Esophagus (tissue), 2 donors: ENCODE results near the gene RNF4. TPM values are rescaled to one million over a fixed set of nuclear protein-coding genes. Genes with fewer than 3 reads are reported as not detected.

Source experiments
- H3K27ac ChIP-seq, 2 donors: one replicate each; pipeline ENCODE4 v1.5.1; 2013; ENCODE audit warnings: low read depth in 2 of 2, mild to moderate bottlenecking in 2 of 2, inconsistent platforms in 1 of 2, low read length in 1 of 2, moderate library complexity in 1 of 2
- H3K27me3 ChIP-seq, 2 donors: one replicate each; pipeline ENCODE4 v1.6.1; 2013; ENCODE audit warnings: low read length in 2 of 2, control low read depth in 1 of 2, mild to moderate bottlenecking in 1 of 2; ENCODE audit not compliant: insufficient read depth in 2 of 2, control insufficient read depth in 1 of 2
- H3K36me3 ChIP-seq, 2 donors: one replicate each; pipeline ENCODE4 v1.6.1; 2013; ENCODE audit warnings: low read length in 1 of 2; ENCODE audit not compliant: control insufficient read depth in 2 of 2, insufficient read depth in 2 of 2
- H3K4me1 ChIP-seq, 2 donors: one replicate each; pipeline ENCODE4 v1.6.1; 2013; ENCODE audit warnings: low read length in 1 of 2; ENCODE audit not compliant: control insufficient read depth in 2 of 2, insufficient read depth in 2 of 2
- H3K4me3 ChIP-seq, 2 donors: one replicate each; pipeline ENCODE4 v1.5.1; 2013; ENCODE audit warnings: low read length in 2 of 2, mild to moderate bottlenecking in 2 of 2, low read depth in 1 of 2, moderate library complexity in 1 of 2
- H3K9me3 ChIP-seq, 2 donors: one replicate each; pipeline ENCODE4 v1.6.1; 2013; ENCODE audit warnings: mild to moderate bottlenecking in 2 of 2, low read depth in 1 of 2, low read length in 1 of 2, moderate library complexity in 1 of 2; ENCODE audit not compliant: control insufficient read depth in 2 of 2, insufficient read depth in 1 of 2
- WGBS, 2 donors: extraction: QIAGEN DNeasy Blood & Tissue Kit; methylation state at CpG; one replicate each; pipeline ENCODE4 v1.1.7; 2013; 5-methylcytosine and 5-hydroxymethylcytosine counted together
- polyA plus RNA-seq, 2 donors: library from polyadenylated mRNA; stranded (reverse); fragments of 200-250 nt; gene quantifications; one replicate each; pipeline ENCODE4 v1.2.3, GENCODE V29; 2013
- donor health status: healthy with polysubstance abuse.
- donor health status: Bipolar disorder and iron deficiency.

RNF4 gene
- polyA plus RNA-seq, 2 donors, result 14.3 to 18.3 TPM

GRCh38 chr4:2445571-2445970 lies 23.3 kb upstream of the RNF4 start:
- no peak overlapping the region for H3K27ac ChIP-seq
- no peak overlapping the region for H3K4me3 ChIP-seq
- H3K27me3 ChIP-seq, result no peaks in the 10 kb centered on the region
- WGBS, 2 donors, result 93 to 98% methylated on average over 6 of the region's 6 CpGs
- no peaks in the 10 kb centered on the region for H3K4me1 ChIP-seq
- no peaks in the 10 kb centered on the region for H3K36me3 ChIP-seq
- H3K9me3 ChIP-seq, result no peaks in the 10 kb centered on the region

- Histone ChIP-seq H3K4me3 (no peak overlapping the region), H3K27ac (no peak overlapping the region), H3K9me3 (no peaks in the 10 kb centered on the region), H3K36me3 (no peaks in the 10 kb centered on the region), H3K4me1 (no peaks in the 10 kb centered on the region), H3K27me3 (no peaks in the 10 kb centered on the region)
- 89 to 94% methylated on average over 3 of the region's 3 CpGs for WGBS, 2 donors
Measured at GRCh38 chr4:2446656-2447564, 22.0 kb upstream of the RNF4 start.

- Histone ChIP-seq H3K27ac (no peak overlapping the region), H3K4me3 (no peak overlapping the region), H3K36me3 (no peaks in the 10 kb centered on the region), H3K9me3 (no peaks in the 10 kb centered on the region), H3K27me3 (no peaks in the 10 kb centered on the region), H3K4me1 (no peaks in the 10 kb centered on the region)
- WGBS, 2 donors, result 87 to 90% methylated on average over 7 of the region's 7 CpGs
Measured at GRCh38 chr4:2448589-2448988, 20.3 kb upstream of the RNF4 start.

- 86 to 94% methylated on average over 11 of the region's 11 CpGs for WGBS, 2 donors
Measured at GRCh38 chr4:2449051-2449450, 19.9 kb upstream of the RNF4 start.

GRCh38 chr4:2449511-2450392 lies 19.2 kb upstream of the RNF4 start:
- H3K27me3 ChIP-seq, result no peaks in the 10 kb centered on the region
- H3K27ac ChIP-seq, result no peak overlapping the region
- H3K9me3 ChIP-seq, result no peaks in the 10 kb centered on the region
- H3K4me1 ChIP-seq, result no peaks in the 10 kb centered on the region
- H3K36me3 ChIP-seq, result no peaks in the 10 kb centered on the region
- WGBS, 2 donors, result 86% methylated on average over 27 of the region's 27 CpGs
- H3K4me3 ChIP-seq, result no peak overlapping the region

More at GRCh38 chr4:2449051-2449450, 19.9 kb upstream of the RNF4 start:
- no peaks in the 10 kb centered on the region for H3K4me1 ChIP-seq
- no peak overlapping the region for H3K4me3 ChIP-seq
- no peaks in the 10 kb centered on the region for H3K27me3 ChIP-seq
- H3K36me3 ChIP-seq, result no peaks in the 10 kb centered on the region
- no peaks in the 10 kb centered on the region for H3K9me3 ChIP-seq
- H3K27ac ChIP-seq, result no peak overlapping the region

GRCh38 chr4:2450394-2451035 lies 18.4 kb upstream of the RNF4 start:
- H3K4me3 ChIP-seq, result no peak overlapping the region
- no peaks in the 10 kb centered on the region for H3K4me1 ChIP-seq
- 79 to 85% methylated on average over 16 of the region's 16 CpGs for whole genome bisulfite sequencing, 2 donors
- H3K27ac ChIP-seq, result no peak overlapping the region
- H3K36me3 ChIP-seq, result no peaks in the 10 kb centered on the region
- no peaks in the 10 kb centered on the region for H3K27me3 ChIP-seq
- H3K9me3 ChIP-seq, result no peaks in the 10 kb centered on the region

- no peaks in the 10 kb centered on the region for H3K36me3 ChIP-seq
- H3K27ac ChIP-seq, result no peak overlapping the region
- H3K27me3 ChIP-seq, result no peaks in the 10 kb centered on the region
- H3K4me3 ChIP-seq, result no peak overlapping the region
- WGBS, 2 donors, result 82 to 87% methylated on average over 10 of the region's 10 CpGs
- H3K9me3 ChIP-seq, result no peaks in the 10 kb centered on the region
- no peaks in the 10 kb centered on the region for H3K4me1 ChIP-seq
Measured at GRCh38 chr4:2451036-2451520, 17.8 kb upstream of the RNF4 start.

GRCh38 chr4:2451821-2452785 lies 16.8 kb upstream of the RNF4 start:
- Histone ChIP-seq H3K27me3 (no peaks in the 10 kb centered on the region), H3K9me3 (no peaks in the 10 kb centered on the region), H3K36me3 (no peaks in the 10 kb centered on the region), H3K4me3 (no peak overlapping the region), H3K27ac (no peak overlapping the region), H3K4me1 (no peaks in the 10 kb centered on the region)
- WGBS, 2 donors, result 78 to 80% methylated on average over 24 to 25 of the region's 25 CpGs
